IMR-90 (cell line): ENCODE measurements around the gene DDX10. TPM values are rescaled to one million over a fixed set of nuclear protein-coding genes. Genes with fewer than 3 reads are reported as not detected.

Source experiments
- ATAC-seq: fragments of 200-7000 bp; cut with Tn5 transposase; 2 replicates; pipeline ENCODE4 v1.9.1; 2020; ENCODE audit warnings: low read depth, mild to moderate bottlenecking, moderate library complexity
- BruUV-seq: library from RNA; stranded (reverse); fragments of 400-500 nt; replicated peaks from 2 replicates; lab custom pipeline; 2021; lab: Mats Ljungman, UMichigan
- CTCF ChIA-PET: fragments of 300-600 bp; formaldehyde crosslinking; extraction: SDS; loops from one replicate; lab custom pipeline; 2021; ENCODE audit warnings: antibody characterized with exemption; lab: Yijun Ruan, JAX
- POLR2A ChIA-PET: fragments of 300-600 bp; sonication (Branson Sonifier 250); formaldehyde crosslinking; loops from one replicate; lab custom pipeline; 2022; ENCODE audit warnings: antibody characterized with exemption; ENCODE audit not compliant: unreplicated experiment; lab: Charles Lee
- DNase-seq: peaks from one replicate; pipeline ENCODE4 v3.0.0; 2013
- H2AFZ ChIP-seq: replicated peaks from 2 replicates; pipeline ENCODE3; 2013; ENCODE audit warnings: low read length, mild to moderate bottlenecking; ENCODE audit not compliant: poor library complexity
- H2AK5ac ChIP-seq: 2 replicates; pipeline ENCODE4 v1.6.1; 2013; ENCODE audit warnings: low read depth, low read length, inconsistent platforms
- H2AK9ac ChIP-seq: replicated peaks from 2 replicates; pipeline ENCODE3; 2013; ENCODE audit warnings: mild to moderate bottlenecking, low read depth, low read length, moderate library complexity; ENCODE audit not compliant: poor library complexity
- H2BK120ac ChIP-seq: 2 replicates; pipeline ENCODE4 v1.6.1; 2013; ENCODE audit warnings: low read depth, low read length, inconsistent platforms
- H2BK15ac ChIP-seq: 3 replicates; pipeline ENCODE4 v1.6.1; 2013; ENCODE audit warnings: low read depth, low read length, inconsistent platforms
- H2BK20ac ChIP-seq: 2 replicates; pipeline ENCODE4 v1.6.1; 2013; ENCODE audit warnings: low read depth, mild to moderate bottlenecking, inconsistent platforms, low read length, moderate library complexity
- H2BK5ac ChIP-seq: 2 replicates; pipeline ENCODE4 v1.6.1; 2013; ENCODE audit warnings: mild to moderate bottlenecking, low read depth, low read length, inconsistent platforms; ENCODE audit not compliant: poor library complexity, severe bottlenecking
- H3K14ac ChIP-seq: replicated peaks from 2 replicates; pipeline ENCODE4 v1.6.1; 2013; ENCODE audit warnings: low read depth, low read length, inconsistent platforms
- H3K18ac ChIP-seq: 2 replicates; pipeline ENCODE4 v1.6.1; 2013; ENCODE audit warnings: low read depth, low read length, control low read depth
- H3K23ac ChIP-seq: 2 replicates; pipeline ENCODE4 v1.6.1; 2013; ENCODE audit warnings: low read depth, low read length, inconsistent platforms
- H3K27ac ChIP-seq: 2 replicates; pipeline ENCODE4 v1.5.1; 2013; ENCODE audit warnings: mild to moderate bottlenecking, control low read depth, low read length; ENCODE audit not compliant: insufficient read depth
- H3K27me3 ChIP-seq: 2 replicates; pipeline ENCODE4 v1.6.1; 2013; ENCODE audit warnings: low read length; ENCODE audit not compliant: control insufficient read depth, insufficient read depth
- H3K36me3 ChIP-seq: 2 replicates; pipeline ENCODE4 v1.6.1; 2013; ENCODE audit warnings: low read length, mixed read lengths; ENCODE audit not compliant: control insufficient read depth, insufficient read depth
- H3K4ac ChIP-seq: 2 replicates; pipeline ENCODE4 v1.6.1; 2013; ENCODE audit warnings: low read depth, low read length, inconsistent platforms
- H3K4me1 ChIP-seq: 2 replicates; pipeline ENCODE4 v1.6.1; 2013; ENCODE audit warnings: low read length, mixed read lengths; ENCODE audit not compliant: control insufficient read depth, insufficient read depth
- H3K4me2 ChIP-seq: 2 replicates; pipeline ENCODE4 v1.6.1; 2013; ENCODE audit warnings: low read depth, mild to moderate bottlenecking, control low read depth, low read length, moderate library complexity
- H3K4me3 ChIP-seq: 2 replicates; pipeline ENCODE4 v1.5.1; 2013; ENCODE audit warnings: low read depth, mild to moderate bottlenecking, control low read depth, low read length, moderate library complexity; ENCODE audit not compliant: insufficient read depth
- H3K56ac ChIP-seq: 2 replicates; pipeline ENCODE4 v1.6.1; 2013; ENCODE audit warnings: low read length, inconsistent platforms; ENCODE audit not compliant: insufficient read depth; ENCODE audit errors: extremely low read depth
- H3K79me1 ChIP-seq, 2 experiments: 2 replicates each; pipeline ENCODE4 v1.6.1; 2013; ENCODE audit warnings: low read length in 2 of 2, inconsistent platforms in 1 of 2, low read depth in 1 of 2
- H3K9ac ChIP-seq: 2 replicates; pipeline ENCODE4 v1.6.1; 2013; ENCODE audit warnings: low read depth, low read length, control low read depth
- H3K9me1 ChIP-seq: 2 replicates; pipeline ENCODE4 v1.6.1; 2013; ENCODE audit warnings: low read length, inconsistent platforms; ENCODE audit not compliant: insufficient read depth
- H3K9me3 ChIP-seq: 2 replicates; pipeline ENCODE4 v1.6.1; 2013; ENCODE audit warnings: low read length; ENCODE audit not compliant: control insufficient read depth, insufficient read depth
- H4K20me1 ChIP-seq: 2 replicates; pipeline ENCODE4 v1.6.1; 2013; ENCODE audit warnings: low read length, inconsistent platforms; ENCODE audit not compliant: insufficient read depth
- H4K5ac ChIP-seq: 2 replicates; pipeline ENCODE4 v1.6.1; 2013; ENCODE audit warnings: mild to moderate bottlenecking, low read depth, low read length, control low read depth
- H4K8ac ChIP-seq, 2 experiments: 2 replicates each; pipeline ENCODE4 v1.6.1; 2013; ENCODE audit warnings: low read depth in 2 of 2, low read length in 2 of 2, control low read depth in 1 of 2, inconsistent platforms in 1 of 2
- H4K91ac ChIP-seq: 2 replicates; pipeline ENCODE4 v1.6.1; 2013; ENCODE audit warnings: low read depth, low read length, inconsistent platforms; ENCODE audit not compliant: insufficient read depth
- BHLHE40 ChIP-seq: fragments of 150-350 bp; IDR thresholded peaks from 2 replicates; pipeline ENCODE4 v1.6.1; 2016; ENCODE audit warnings: mild to moderate bottlenecking, low read depth, low read length
- CEBPB ChIP-seq: IDR thresholded peaks from 2 replicates; pipeline ENCODE4 v1.6.1; 2012; ENCODE audit warnings: low read depth, low read length, improper control_type of control experiment
- CHD1 ChIP-seq: IDR thresholded peaks from 2 replicates; pipeline ENCODE4 v1.6.1; 2012; ENCODE audit warnings: low read depth, low read length, improper control_type of control experiment
- FOS ChIP-seq: fragments of 150-350 bp; IDR thresholded peaks from 2 replicates; pipeline ENCODE4 v1.6.1; 2016; ENCODE audit warnings: low read depth, low read length
- MAFK ChIP-seq: IDR thresholded peaks from 2 replicates; pipeline ENCODE4 v1.6.1; 2012; ENCODE audit warnings: low read depth, low read length, improper control_type of control experiment
- MAZ ChIP-seq: IDR thresholded peaks from 2 replicates; pipeline ENCODE4 v1.6.1; 2012; ENCODE audit warnings: low read depth, mild to moderate bottlenecking, low read length, improper control_type of control experiment, moderate library complexity, borderline replicate concordance
- MXI1 ChIP-seq: IDR thresholded peaks from 2 replicates; pipeline ENCODE4 v1.6.1; 2012; ENCODE audit warnings: low read depth, mild to moderate bottlenecking, low read length, moderate library complexity, borderline replicate concordance
- NFE2L2 ChIP-seq: fragments of 150-350 bp; IDR thresholded peaks from 2 replicates; pipeline ENCODE4 v1.6.1; 2016; ENCODE audit warnings: low read depth, mild to moderate bottlenecking, low read length
- POLR2A ChIP-seq: IDR thresholded peaks from 2 replicates; pipeline ENCODE4 v1.6.1; 2012; ENCODE audit warnings: mild to moderate bottlenecking, low read depth, low read length
- RAD21 ChIP-seq: IDR thresholded peaks from 2 replicates; pipeline ENCODE4 v1.6.1; 2012; ENCODE audit warnings: low read length, improper control_type of control experiment
- SMC3 ChIP-seq: fragments of 150-350 bp; IDR thresholded peaks from 2 replicates; pipeline ENCODE4 v1.6.1; 2016; ENCODE audit warnings: low read depth, mild to moderate bottlenecking, antibody characterized with exemption, low read length, moderate library complexity
- WGBS, 2 experiments: methylation state at CpG; one replicate each; pipeline versions ENCODE4 v1.1.5 to v1.1.7; 2013; ENCODE audit warnings: missing lambda C conversion rate in 2 of 2; ENCODE audit not compliant: insufficient read length in 1 of 2; ENCODE audit errors: extremely low coverage in 2 of 2; 5-methylcytosine and 5-hydroxymethylcytosine counted together
- dilution Hi-C: fragments of 300-500 bp; cut with HindIII; formaldehyde crosslinking; loops from one replicate; pipeline ENCODE4 v1.14.3; 2018; ENCODE audit warnings: low sequenced_read_pairs; ENCODE audit not compliant: unreplicated experiment
- in situ Hi-C: fragments of 300-500 bp; cut with MboI; formaldehyde crosslinking; loops from 3 replicates; pipeline ENCODE4 v1.14.3; 2019; ENCODE audit warnings: low sequenced_read_pairs, inconsistent platforms, mixed read lengths
- intact Hi-C: fragments of 100-400 bp; cut with micrococcal nuclease; formaldehyde crosslinking; loops from 2 replicates; pipeline ENCODE4 v1.10.0; 2022
- polyA plus RNA-seq, 3 experiments: library from polyadenylated mRNA; depleted of rRNA; stranded (reverse); fragments of >200 nt; gene quantifications; 2 replicates each; pipeline ENCODE4 v1.2.3, GENCODE V29; 2012; ENCODE audit warnings: low replicate concordance in 1 of 3
- total RNA-seq: library from RNA; depleted of rRNA; stranded (reverse); fragments of >200 nt; gene quantifications from 2 replicates; pipeline ENCODE4 v1.2.3, GENCODE V29; 2012
- TF ChIP-seq, protein P1 (sequence below): fragments of 150-350 bp; IDR thresholded peaks from 2 replicates; pipeline ENCODE4 v1.6.1; 2016; ENCODE audit warnings: low read depth, mild to moderate bottlenecking, low read length, moderate library complexity, borderline replicate concordance
- TF ChIP-seq, protein P2 (sequence below): conservative IDR thresholded peaks from 2 replicates; pipeline ENCODE4 v1.5.1; 2012; ENCODE audit warnings: mild to moderate bottlenecking, low read depth, low read length, improper control_type of control experiment

DDX10 gene
- total and polyA plus RNA-seq, 2 of the 4 experiments (the other 2 are of a cell fraction) = 20.0 to 31.9 TPM

GRCh38 chr11:108927791-108928545 is 263.1 kb downstream of the DDX10 start (continued):
- TF ChIP-seq, protein P1, sequence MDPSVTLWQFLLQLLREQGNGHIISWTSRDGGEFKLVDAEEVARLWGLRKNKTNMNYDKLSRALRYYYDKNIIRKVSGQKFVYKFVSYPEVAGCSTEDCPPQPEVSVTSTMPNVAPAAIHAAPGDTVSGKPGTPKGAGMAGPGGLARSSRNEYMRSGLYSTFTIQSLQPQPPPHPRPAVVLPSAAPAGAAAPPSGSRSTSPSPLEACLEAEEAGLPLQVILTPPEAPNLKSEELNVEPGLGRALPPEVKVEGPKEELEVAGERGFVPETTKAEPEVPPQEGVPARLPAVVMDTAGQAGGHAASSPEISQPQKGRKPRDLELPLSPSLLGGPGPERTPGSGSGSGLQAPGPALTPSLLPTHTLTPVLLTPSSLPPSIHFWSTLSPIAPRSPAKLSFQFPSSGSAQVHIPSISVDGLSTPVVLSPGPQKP = no peak

DNA sequence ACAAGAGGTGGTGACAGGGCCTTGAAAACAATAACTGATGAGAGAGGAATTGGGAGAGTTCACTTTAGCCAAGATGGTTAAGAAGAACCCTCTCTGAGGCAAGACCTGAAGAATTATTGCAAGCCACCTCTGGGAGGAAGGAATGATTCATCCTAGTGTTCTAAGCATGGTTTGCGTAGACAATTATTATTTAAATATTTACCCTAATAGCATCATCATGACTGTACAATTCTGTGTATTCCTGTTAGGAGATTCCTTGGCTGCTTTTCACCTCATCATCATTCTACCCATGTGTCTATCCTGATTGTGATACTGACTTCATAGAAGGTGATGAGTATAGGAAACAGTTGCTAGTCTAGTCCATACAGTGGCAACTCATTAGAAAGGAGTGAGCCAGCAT is 264.4 kb downstream of the DDX10 start:
- Histone ChIP-seq H2AFZ (no peak overlapping the region), H4K5ac (peak overlapping the region; percentile 95), H4K8ac (peak overlapping the region; percentile 76 to 89), H2AK5ac (peak overlapping the region; percentile 81), H2BK5ac (peak overlapping the region; percentile 99), H3K27me3 (no peaks in the 10 kb centered on the region), H2AK9ac (no peak overlapping the region), H3K23ac (peak overlapping the region; percentile 54; the same call in 1 of the 2 replicates), H3K36me3 (peaks cover 1% of the 10 kb centered on the region; the same call in 1 of the 2 replicates), H3K9me1 (peaks cover 6% of the 10 kb centered on the region; the same call in 1 of the 2 replicates), H3K18ac (peak overlapping the region; percentile 90), H3K56ac (peak overlapping the region; percentile 77), H2BK20ac (peak overlapping the region; percentile 96), H3K14ac (peak overlapping the region; percentile 80), H2BK120ac (peak overlapping the region; percentile 96), H3K9ac (no peak overlapping the region; the same call in 1 of the 2 replicates), H3K27ac (peak overlapping the region; percentile 89), H3K4me3 (peak overlapping the region; percentile 31; the same call in 1 of the 2 replicates), H3K4me2 (peak overlapping the region; percentile 61; the same call in 1 of the 2 replicates), H3K9me3 (no peaks in the 10 kb centered on the region), H4K20me1 (no peaks in the 10 kb centered on the region), H4K91ac (peak overlapping the region; percentile 92), H3K4me1 (peaks cover 15% of the 10 kb centered on the region), H3K79me1 (peaks cover 25 to 38% of the 10 kb centered on the region in 2 experiments), H3K4ac (peak overlapping the region; percentile 92), H2BK15ac (peak overlapping the region; percentile 90; the same call in 1 of the 3 replicates)
- BruUV-seq = no TSS peak
- intact Hi-C loops (loop anchor here (2.0 to 5.0 kb wide), 3 partner anchors 58 to 142 kb away; no protein-coding TSS in a partner anchor), dilution Hi-C loops (no loop called here), in situ Hi-C loops (no loop called here)
- no CpG with 5 or more reads among the region's 1 CpG for WGBS, 2 experiments
- peak; percentile 99 for DNase-seq
- ChIA-PET POLR2A (no interaction called here), CTCF (interaction anchor here (1.5 kb wide), 1 partner anchor 231 kb away, joined by 4 read pairs; no protein-coding TSS in a partner anchor)
- no peak for TF ChIP-seq MXI1
- peak; percentile 20; the same call in 1 of the 2 replicates for TF ChIP-seq RAD21
- peak; percentile 96 for TF ChIP-seq NFE2L2
- TF ChIP-seq MAFK = peak; percentile 81
- no peak for TF ChIP-seq CHD1
- peak; percentile 44 for TF ChIP-seq BHLHE40
- no peak for TF ChIP-seq MAZ
- TF ChIP-seq, protein P2, sequence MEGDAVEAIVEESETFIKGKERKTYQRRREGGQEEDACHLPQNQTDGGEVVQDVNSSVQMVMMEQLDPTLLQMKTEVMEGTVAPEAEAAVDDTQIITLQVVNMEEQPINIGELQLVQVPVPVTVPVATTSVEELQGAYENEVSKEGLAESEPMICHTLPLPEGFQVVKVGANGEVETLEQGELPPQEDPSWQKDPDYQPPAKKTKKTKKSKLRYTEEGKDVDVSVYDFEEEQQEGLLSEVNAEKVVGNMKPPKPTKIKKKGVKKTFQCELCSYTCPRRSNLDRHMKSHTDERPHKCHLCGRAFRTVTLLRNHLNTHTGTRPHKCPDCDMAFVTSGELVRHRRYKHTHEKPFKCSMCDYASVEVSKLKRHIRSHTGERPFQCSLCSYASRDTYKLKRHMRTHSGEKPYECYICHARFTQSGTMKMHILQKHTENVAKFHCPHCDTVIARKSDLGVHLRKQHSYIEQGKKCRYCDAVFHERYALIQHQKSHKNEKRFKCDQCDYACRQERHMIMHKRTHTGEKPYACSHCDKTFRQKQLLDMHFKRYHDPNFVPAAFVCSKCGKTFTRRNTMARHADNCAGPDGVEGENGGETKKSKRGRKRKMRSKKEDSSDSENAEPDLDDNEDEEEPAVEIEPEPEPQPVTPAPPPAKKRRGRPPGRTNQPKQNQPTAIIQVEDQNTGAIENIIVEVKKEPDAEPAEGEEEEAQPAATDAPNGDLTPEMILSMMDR = no peak
- TF ChIP-seq CEBPB = peak; percentile 98
- peak; percentile 68; the same call in 1 of the 2 replicates for TF ChIP-seq POLR2A
- TF ChIP-seq FOS = peak; percentile 92
- TF ChIP-seq SMC3 = peak; percentile 1; the same call in 1 of the 2 replicates
- ATAC-seq = peak; percentile 82
